ENCODE results near the gene LMOD2. TPM values are rescaled to one million over a fixed set of nuclear protein-coding genes. Genes with fewer than 3 reads are reported as not detected.

Gene LMOD2, protein sequence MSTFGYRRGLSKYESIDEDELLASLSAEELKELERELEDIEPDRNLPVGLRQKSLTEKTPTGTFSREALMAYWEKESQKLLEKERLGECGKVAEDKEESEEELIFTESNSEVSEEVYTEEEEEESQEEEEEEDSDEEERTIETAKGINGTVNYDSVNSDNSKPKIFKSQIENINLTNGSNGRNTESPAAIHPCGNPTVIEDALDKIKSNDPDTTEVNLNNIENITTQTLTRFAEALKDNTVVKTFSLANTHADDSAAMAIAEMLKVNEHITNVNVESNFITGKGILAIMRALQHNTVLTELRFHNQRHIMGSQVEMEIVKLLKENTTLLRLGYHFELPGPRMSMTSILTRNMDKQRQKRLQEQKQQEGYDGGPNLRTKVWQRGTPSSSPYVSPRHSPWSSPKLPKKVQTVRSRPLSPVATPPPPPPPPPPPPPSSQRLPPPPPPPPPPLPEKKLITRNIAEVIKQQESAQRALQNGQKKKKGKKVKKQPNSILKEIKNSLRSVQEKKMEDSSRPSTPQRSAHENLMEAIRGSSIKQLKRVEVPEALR
- under 1 TPM in 1 of 3 donors, not detected in 2; 0.63 TPM for total RNA-seq
- long read RNA-seq, donor 1: 0 reads
- long read RNA-seq, donor 2: 0 reads

- intact Hi-C loops (cut with DNase I, micrococcal nuclease): no loop called here
- ATAC-seq: no peak
- H3K4me1 ChIP-seq (ENCODE audit: low read depth): no peaks in the 10 kb centered on the region
These were observed at the start of gene LMOD2 for GRCh38 chr7:123655614-123656013. Gene LMOD2, plus strand, starts transcription at chr7:123655866. Its CDS starts 98 bp downstream, at chr7:123655964.

GRCh38 chr7:123607423-123607975 is 48.2 kb upstream of the LMOD2 start:
- Histone ChIP-seq H3K9me3 (no peaks in the 10 kb centered on the region), H3K36me3 (ENCODE audit: low read depth) (no peaks in the 10 kb centered on the region), H3K4me1 (ENCODE audit: low read depth) (no peaks in the 10 kb centered on the region), H3K4me3 (no peak overlapping the region)
- intact Hi-C loops (cut with DNase I, micrococcal nuclease): no loop called here
- ATAC-seq (no peak), DNase-seq (no peak)
- TF ChIP-seq, protein P1, sequence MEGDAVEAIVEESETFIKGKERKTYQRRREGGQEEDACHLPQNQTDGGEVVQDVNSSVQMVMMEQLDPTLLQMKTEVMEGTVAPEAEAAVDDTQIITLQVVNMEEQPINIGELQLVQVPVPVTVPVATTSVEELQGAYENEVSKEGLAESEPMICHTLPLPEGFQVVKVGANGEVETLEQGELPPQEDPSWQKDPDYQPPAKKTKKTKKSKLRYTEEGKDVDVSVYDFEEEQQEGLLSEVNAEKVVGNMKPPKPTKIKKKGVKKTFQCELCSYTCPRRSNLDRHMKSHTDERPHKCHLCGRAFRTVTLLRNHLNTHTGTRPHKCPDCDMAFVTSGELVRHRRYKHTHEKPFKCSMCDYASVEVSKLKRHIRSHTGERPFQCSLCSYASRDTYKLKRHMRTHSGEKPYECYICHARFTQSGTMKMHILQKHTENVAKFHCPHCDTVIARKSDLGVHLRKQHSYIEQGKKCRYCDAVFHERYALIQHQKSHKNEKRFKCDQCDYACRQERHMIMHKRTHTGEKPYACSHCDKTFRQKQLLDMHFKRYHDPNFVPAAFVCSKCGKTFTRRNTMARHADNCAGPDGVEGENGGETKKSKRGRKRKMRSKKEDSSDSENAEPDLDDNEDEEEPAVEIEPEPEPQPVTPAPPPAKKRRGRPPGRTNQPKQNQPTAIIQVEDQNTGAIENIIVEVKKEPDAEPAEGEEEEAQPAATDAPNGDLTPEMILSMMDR (IDR thresholded peaks at IDR 0.05): no peak

More at GRCh38 chr7:123655614-123656013, at the start of gene LMOD2:
- H3K36me3 ChIP-seq (ENCODE audit: low read depth): no peaks in the 10 kb centered on the region
- no peaks in the 10 kb centered on the region for H3K9me3 ChIP-seq
- H3K4me3 ChIP-seq: no peak within 1 kb of the TSS
- DNase-seq: no peak
- TF ChIP-seq, protein P1 (IDR thresholded peaks at IDR 0.05): no peak

- TF ChIP-seq, protein P1 (IDR thresholded peaks at IDR 0.05): no peak
- intact Hi-C loops (cut with DNase I, micrococcal nuclease): no loop called here
- no peaks in the 10 kb centered on the region for H3K9me3 ChIP-seq
- no peaks in the 10 kb centered on the region for H3K36me3 ChIP-seq (ENCODE audit: low read depth)
- no peaks in the 10 kb centered on the region for H3K4me1 ChIP-seq (ENCODE audit: low read depth)
- ATAC-seq (no peak), DNase-seq (no peak)
- no peak overlapping the region for H3K4me3 ChIP-seq
These were observed 46.4 kb upstream of the LMOD2 start for GRCh38 chr7:123608991-123609882.

GRCh38 chr7:123609883-123610239 is 45.8 kb upstream of the LMOD2 start:
- TF ChIP-seq, protein P1 (IDR thresholded peaks at IDR 0.05): no peak
- H3K4me3 ChIP-seq: no peak overlapping the region
- H3K4me1 ChIP-seq (ENCODE audit: low read depth): no peaks in the 10 kb centered on the region
- no peaks in the 10 kb centered on the region for H3K9me3 ChIP-seq
- intact Hi-C loops (cut with DNase I, micrococcal nuclease): no loop called here
- no peak for ATAC-seq
- no peak for DNase-seq
- no peaks in the 10 kb centered on the region for H3K36me3 ChIP-seq (ENCODE audit: low read depth)

GRCh38 chr7:123612024-123612423 is 43.6 kb upstream of the LMOD2 start:
- Histone ChIP-seq H3K4me3 (no peak overlapping the region), H3K36me3 (ENCODE audit: low read depth) (no peaks in the 10 kb centered on the region), H3K4me1 (ENCODE audit: low read depth) (no peaks in the 10 kb centered on the region), H3K9me3 (no peaks in the 10 kb centered on the region)
- intact Hi-C loops (cut with DNase I, micrococcal nuclease): no loop called here
- TF ChIP-seq, protein P1 (IDR thresholded peaks at IDR 0.05): no peak
- DNase-seq (no peak), ATAC-seq (no peak)
